Measurements from ENCODE around the gene DLG5.

The DLG5 gene

GRCh38 chr10:77926566-77927401 is at the start of gene DLG5:
TSS of gene DLG5 (minus strand) at chr10:77926755. CDS start at chr10:77926520, 235 bp downstream.
- DNase-seq = peak; percentile 53 to 74
- TF ChIP-seq GATA1 (IDR thresholded peaks at IDR 0.05; ENCODE audit: low read depth, low read length) (no peak), POLR2A (IDR thresholded peaks at IDR 0.05; ENCODE audit: low read length) (no peak)

DNA sequence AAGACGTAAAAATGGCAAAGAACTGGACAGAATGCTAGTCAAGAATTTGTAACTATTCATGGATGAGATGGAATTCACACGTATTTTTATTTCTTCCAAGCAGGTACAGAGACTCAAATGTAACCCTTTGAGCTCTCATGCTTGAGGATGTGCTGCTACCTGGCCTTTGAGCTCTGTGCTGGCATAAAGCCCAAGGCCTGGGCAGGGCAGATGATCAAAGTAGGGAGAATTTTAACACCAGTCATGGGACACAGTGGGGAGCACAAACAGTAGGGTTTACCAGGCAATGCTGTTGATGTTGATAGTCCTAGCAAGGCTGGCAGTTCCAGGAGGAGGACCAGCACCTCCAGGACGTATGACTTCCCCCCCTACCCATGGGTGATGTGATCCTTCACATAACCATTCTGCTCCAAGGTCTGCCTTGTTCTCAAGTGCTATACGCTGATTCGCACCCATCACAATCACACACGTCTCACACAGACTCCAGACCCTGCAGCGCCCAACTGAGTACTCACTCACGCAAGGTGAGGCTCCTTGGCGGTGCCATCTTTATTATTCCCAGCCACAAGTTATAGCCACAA is 48.6 kb upstream of the DLG5 start:
- no peak for DNase-seq
- TF ChIP-seq GATA1 (IDR thresholded peaks at IDR 0.05; ENCODE audit: low read depth, low read length) (no peak), POLR2A (IDR thresholded peaks at IDR 0.05; ENCODE audit: low read length) (no peak)

DNA sequence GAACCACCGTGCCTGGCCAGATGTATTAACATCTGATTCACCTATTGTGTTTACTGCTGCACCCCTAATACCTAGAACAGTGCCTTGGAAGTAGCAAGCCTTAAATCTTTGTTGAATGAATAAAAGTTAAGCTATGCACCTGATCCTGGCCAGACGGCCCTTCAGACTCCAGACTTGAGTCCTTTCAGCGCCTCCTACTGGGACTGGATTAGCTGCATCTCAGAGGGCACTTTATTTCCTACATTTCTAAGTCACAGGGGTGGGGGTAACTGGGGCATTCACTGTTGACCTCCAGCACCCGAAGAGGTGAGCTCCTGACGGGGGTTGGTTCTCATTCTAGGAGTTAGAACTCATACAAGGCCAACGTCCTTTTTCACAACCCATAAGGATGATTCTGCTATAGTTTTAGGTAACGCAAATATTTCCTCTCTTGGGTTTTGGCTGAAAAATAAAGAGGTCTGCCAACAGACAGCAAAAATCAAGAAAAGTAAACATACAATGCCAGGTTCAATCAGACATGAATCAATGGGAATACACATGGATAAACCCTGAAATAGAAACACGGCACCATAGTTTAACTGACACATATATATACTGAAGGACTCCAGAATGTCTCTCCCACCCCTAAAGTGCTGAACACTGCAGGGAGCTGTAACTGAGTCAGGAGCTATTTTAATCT is 48.0 kb upstream of the DLG5 start:
- DNase-seq = peak; percentile 55 to 63
- TF ChIP-seq POLR2A (IDR thresholded peaks at IDR 0.05; ENCODE audit: low read length) (no peak), GATA1 (IDR thresholded peaks at IDR 0.05; ENCODE audit: low read depth, low read length) (no peak)

GRCh38 chr10:77973276-77973675 is 46.7 kb upstream of the DLG5 start:
- DNase-seq = no peak
- TF ChIP-seq GATA1 (IDR thresholded peaks at IDR 0.05; ENCODE audit: low read depth, low read length) (no peak), POLR2A (IDR thresholded peaks at IDR 0.05; ENCODE audit: low read length) (no peak)

- no peak for TF ChIP-seq GATA1 (IDR thresholded peaks at IDR 0.05; ENCODE audit: low read depth, low read length)
- TF ChIP-seq POLR2A (IDR thresholded peaks at IDR 0.05; ENCODE audit: low read length) = no peak
- DNase-seq = no peak
Measured at GRCh38 chr10:77972148-77972547, 45.6 kb upstream of the DLG5 start.

DNA sequence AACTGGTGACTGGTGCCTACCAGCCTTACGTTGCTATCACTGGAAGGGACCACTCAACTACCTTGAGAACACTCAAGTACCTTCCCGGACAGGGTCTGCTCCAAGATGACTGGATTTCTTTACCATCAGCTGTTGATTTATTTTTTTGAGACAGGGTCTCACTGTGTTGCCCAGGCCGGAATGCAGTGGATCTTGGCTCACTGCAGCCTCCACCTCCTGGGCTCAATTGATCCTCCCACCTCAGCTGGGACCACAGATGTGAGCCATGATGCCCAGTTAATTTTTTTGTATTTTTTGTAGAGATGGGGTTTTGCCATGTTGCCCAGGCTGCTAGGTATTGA is 45.2 kb upstream of the DLG5 start:
- TF ChIP-seq GATA1 (IDR thresholded peaks at IDR 0.05; ENCODE audit: low read depth, low read length) (no peak), POLR2A (IDR thresholded peaks at IDR 0.05; ENCODE audit: low read length) (no peak)
- DNase-seq = no peak

- TF ChIP-seq POLR2A (IDR thresholded peaks at IDR 0.05; ENCODE audit: low read length) = no peak
- TF ChIP-seq GATA1 (IDR thresholded peaks at IDR 0.05; ENCODE audit: low read depth, low read length) = no peak
- DNase-seq = peak; percentile 11 to 26
Measured at GRCh38 chr10:77970869-77971803, 44.6 kb upstream of the DLG5 start.

DNA sequence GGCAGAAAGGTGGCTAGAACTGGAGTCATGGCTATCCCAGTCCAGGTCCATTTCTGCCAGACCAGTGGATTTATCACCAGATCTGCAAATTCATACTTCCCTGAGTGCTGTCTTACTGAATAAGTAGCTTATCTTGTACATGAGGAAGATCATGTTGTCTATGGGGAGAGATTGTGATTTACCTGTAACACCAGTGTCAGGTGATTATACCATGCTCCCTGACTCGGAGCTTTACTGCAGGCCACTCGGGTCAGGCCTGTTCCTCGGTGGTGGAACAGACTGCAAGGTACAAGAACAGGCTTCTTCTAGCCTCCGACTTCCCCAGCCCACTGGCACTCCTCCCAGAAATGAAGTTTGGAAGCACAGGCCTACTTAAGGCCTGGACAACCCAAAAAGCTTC is 42.6 kb upstream of the DLG5 start:
- DNase-seq = no peak
- TF ChIP-seq POLR2A (IDR thresholded peaks at IDR 0.05; ENCODE audit: low read length) = no peak
- no peak for TF ChIP-seq GATA1 (IDR thresholded peaks at IDR 0.05; ENCODE audit: low read depth, low read length)

DNA sequence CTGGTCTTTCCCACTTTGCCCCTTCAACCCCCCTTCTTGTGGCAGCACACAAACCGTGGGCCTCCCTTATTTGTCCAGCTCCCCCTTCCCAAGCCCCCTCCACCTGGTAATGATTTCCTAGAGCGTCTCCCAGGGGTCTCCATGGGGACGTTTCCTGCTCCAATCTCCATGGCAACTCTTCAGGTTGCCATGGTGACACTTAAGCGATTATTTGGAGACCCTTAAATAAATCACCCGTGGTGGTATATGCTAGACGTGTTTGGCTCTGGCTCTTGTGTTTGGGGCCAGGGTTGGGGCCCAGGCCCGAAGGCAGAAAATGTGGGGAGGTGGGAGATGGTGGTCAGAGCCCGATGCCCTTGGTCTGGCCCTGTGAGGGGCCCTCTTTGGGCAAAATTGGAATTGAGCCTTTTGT is 41.1 kb upstream of the DLG5 start:
- no peak for DNase-seq
- TF ChIP-seq GATA1 (IDR thresholded peaks at IDR 0.05; ENCODE audit: low read depth, low read length) = no peak
- no peak for TF ChIP-seq POLR2A (IDR thresholded peaks at IDR 0.05; ENCODE audit: low read length)

DNA sequence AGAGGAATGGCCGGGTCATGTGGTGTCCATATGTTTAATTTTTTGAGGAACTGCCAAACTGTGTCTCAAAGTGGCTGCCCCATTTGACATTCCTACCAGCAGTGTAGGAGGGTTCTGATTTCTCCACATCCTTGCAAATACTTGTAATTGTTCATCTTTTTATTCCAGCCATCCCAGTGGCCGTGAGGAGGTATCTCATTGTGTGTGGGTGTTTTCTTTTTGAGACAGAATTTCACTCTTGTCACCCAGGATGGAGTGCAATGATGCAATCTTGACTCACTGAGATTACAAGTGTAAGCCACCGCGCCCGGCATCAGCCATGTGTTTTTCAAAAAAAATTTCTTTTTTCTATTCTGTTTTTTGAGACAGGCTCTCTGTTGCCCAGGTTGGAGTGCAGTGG is 38.7 kb upstream of the DLG5 start:
- TF ChIP-seq POLR2A (IDR thresholded peaks at IDR 0.05; ENCODE audit: low read length) (no peak), GATA1 (IDR thresholded peaks at IDR 0.05; ENCODE audit: low read depth, low read length) (no peak)
- peak in 1 of 2 experiments; percentile 19 for DNase-seq

DNA sequence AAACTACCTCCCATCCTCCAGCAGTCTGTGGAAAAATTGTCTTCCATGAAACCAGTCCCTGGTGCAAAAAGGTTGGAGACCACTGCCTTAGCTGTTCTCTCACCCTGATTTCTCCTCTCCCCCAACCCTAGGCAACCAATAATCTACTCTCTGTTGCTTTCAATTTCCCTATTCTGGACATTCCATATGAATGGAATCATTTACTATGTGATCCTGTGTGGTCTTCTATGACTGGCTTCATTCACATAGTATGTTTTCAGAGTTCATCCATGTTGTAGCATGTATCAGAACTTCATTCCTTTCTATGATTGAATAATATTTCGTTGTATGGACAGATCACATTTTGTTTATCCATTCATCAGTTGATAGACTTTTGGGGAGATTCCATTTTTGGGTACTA is 38.3 kb upstream of the DLG5 start:
- TF ChIP-seq POLR2A (IDR thresholded peaks at IDR 0.05; ENCODE audit: low read length) (no peak), GATA1 (IDR thresholded peaks at IDR 0.05; ENCODE audit: low read depth, low read length) (no peak)
- no peak for DNase-seq

DNA sequence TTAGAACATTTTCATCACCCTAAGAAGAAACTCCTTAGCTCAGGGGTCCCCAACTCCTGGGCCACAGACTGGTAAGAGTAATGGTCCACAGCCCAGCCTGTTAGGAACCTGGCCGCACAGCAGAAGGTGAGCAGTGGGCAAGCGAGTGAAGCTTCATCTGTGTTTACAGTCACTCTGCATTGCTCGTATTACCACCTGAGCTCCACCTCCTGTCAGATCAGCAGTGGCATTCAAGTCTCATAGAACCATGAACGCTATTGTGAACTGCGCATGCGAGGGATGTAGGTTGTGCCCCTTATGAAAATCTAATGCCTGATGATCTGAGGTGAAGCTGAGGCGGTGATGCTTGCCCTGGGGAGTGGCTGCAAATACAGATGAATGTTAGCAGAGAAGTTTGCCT is 37.3 kb upstream of the DLG5 start:
- DNase-seq = no peak
- TF ChIP-seq POLR2A (IDR thresholded peaks at IDR 0.05; ENCODE audit: low read length) = no peak
- TF ChIP-seq GATA1 (IDR thresholded peaks at IDR 0.05; ENCODE audit: low read depth, low read length) = no peak

- DNase-seq = no peak
- TF ChIP-seq POLR2A (IDR thresholded peaks at IDR 0.05; ENCODE audit: low read length) = no peak
- TF ChIP-seq GATA1 (IDR thresholded peaks at IDR 0.05; ENCODE audit: low read depth, low read length) = no peak
Measured at GRCh38 chr10:77962350-77963146, 36.0 kb upstream of the DLG5 start.

All from erythroblast (primary cell).